PC-3 (cell line): Measurements from ENCODE around the gene PAPOLB.

Experiments
- EZH2phosphoT487 ChIP-seq: fragments of 300-600 bp; sonication (generic); IDR thresholded peaks from 2 replicates; pipeline ENCODE4 v1.6.1; 2018; ENCODE audit warnings: mild to moderate bottlenecking, antibody characterized with exemption, low read length, borderline replicate concordance
- TF ChIP-seq, protein P1 (sequence below): fragments of 300-600 bp; sonication (generic); conservative IDR thresholded peaks from 2 replicates; pipeline ENCODE4 v1.5.1; 2017; ENCODE audit warnings: antibody characterized with exemption, low read depth, mild to moderate bottlenecking, low read length

DNA sequence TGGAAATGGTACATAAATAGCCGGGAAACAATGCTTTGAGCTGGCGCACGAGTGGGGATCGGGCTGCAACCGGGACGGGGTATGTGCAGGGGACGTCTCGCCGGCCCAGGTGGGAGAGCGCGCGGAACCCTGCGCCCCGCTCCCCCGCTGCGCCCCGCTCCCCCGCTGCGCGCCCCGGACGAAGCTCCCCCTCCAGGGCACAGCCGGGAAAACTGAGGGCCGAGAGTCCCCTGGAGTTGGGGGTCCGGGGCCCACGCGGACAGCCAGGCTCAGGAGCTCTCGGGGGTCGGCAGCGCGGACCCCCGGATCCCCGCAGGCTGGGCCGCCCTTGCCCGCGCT, 21.2 kb upstream of the PAPOLB start:
- no peak for TF ChIP-seq EZH2phosphoT487
- TF ChIP-seq, protein P1, sequence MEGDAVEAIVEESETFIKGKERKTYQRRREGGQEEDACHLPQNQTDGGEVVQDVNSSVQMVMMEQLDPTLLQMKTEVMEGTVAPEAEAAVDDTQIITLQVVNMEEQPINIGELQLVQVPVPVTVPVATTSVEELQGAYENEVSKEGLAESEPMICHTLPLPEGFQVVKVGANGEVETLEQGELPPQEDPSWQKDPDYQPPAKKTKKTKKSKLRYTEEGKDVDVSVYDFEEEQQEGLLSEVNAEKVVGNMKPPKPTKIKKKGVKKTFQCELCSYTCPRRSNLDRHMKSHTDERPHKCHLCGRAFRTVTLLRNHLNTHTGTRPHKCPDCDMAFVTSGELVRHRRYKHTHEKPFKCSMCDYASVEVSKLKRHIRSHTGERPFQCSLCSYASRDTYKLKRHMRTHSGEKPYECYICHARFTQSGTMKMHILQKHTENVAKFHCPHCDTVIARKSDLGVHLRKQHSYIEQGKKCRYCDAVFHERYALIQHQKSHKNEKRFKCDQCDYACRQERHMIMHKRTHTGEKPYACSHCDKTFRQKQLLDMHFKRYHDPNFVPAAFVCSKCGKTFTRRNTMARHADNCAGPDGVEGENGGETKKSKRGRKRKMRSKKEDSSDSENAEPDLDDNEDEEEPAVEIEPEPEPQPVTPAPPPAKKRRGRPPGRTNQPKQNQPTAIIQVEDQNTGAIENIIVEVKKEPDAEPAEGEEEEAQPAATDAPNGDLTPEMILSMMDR = no peak
